Measurements from ENCODE around the gene GAL.

GRCh38 chr11:68687986-68688385, 3.6 kb downstream of the GAL start:
- no peak for TF ChIP-seq POLR2AphosphoS5 (IDR thresholded peaks at IDR 0.05; ENCODE audit: low read depth)
- TF ChIP-seq CTCF (conservative IDR thresholded peaks at IDR 0.05; ENCODE audit: low read depth in 2 of 2): no peak
- no peak for TF ChIP-seq ZNF331 (CRISPR knock-in tag; IDR thresholded peaks at IDR 0.05; ENCODE audit: low read depth)
- TF ChIP-seq REST (IDR thresholded peaks at IDR 0.05; ENCODE audit: unreplicated experiment): no peak
- no peak for TF ChIP-seq ZNF462 (CRISPR knock-in tag; IDR thresholded peaks at IDR 0.05)
- TF ChIP-seq CREB1 (CRISPR knock-in tag; IDR thresholded peaks at IDR 0.05; ENCODE audit: low read depth): no peak
- no peak for TF ChIP-seq EZH2 (IDR thresholded peaks at IDR 0.05; ENCODE audit: low read depth, unreplicated experiment)
- no peak for TF ChIP-seq EZH2phosphoT487 (IDR thresholded peaks at IDR 0.05; ENCODE audit: unreplicated experiment)
- TF ChIP-seq JUNB (IDR thresholded peaks at IDR 0.05; ENCODE audit: unreplicated experiment): no peak
- no peak for TF ChIP-seq ZNF114 (CRISPR knock-in tag; IDR thresholded peaks at IDR 0.05)
- TF ChIP-seq ETS1 (IDR thresholded peaks at IDR 0.05): no peak
- TF ChIP-seq STAT1 (IDR thresholded peaks at IDR 0.05; ENCODE audit: unreplicated experiment): no peak

Data from GM23338 (cell line).